Measurements from ENCODE around the gene H1-8.
"Not testable (repeated sequence)": the region's sequence is repeated elsewhere in the genome, so short reads cannot be mapped to it uniquely, and the experiment has no call there.

Gene H1-8

GRCh38 chr3:129534428-129535027 lies 8.4 kb upstream of the H1-8 start:
- DNase-seq = no peak

- DNase-seq = no peak
Measured at GRCh38 chr3:129535075-129535474, 7.9 kb upstream of the H1-8 start.

- DNase-seq = no peak
Measured at GRCh38 chr3:129536374-129536667, 6.7 kb upstream of the H1-8 start.

- no peak for DNase-seq
Measured at GRCh38 chr3:129536804-129537203, 6.2 kb upstream of the H1-8 start.

- no peak for DNase-seq
Measured at GRCh38 chr3:129539206-129539605, 3.8 kb upstream of the H1-8 start.

- no peak for DNase-seq
Measured at GRCh38 chr3:129540776-129541516, 2.0 kb upstream of the H1-8 start.

GRCh38 chr3:129542747-129543146 lies 228 bp upstream of the H1-8 start:
- DNase-seq = no peak

GRCh38 chr3:129543999-129544398 lies 1.0 kb downstream of the H1-8 start:
- DNase-seq = no peak

- not testable (repeated sequence) for DNase-seq
Measured at GRCh38 chr3:129545951-129546350, 3.0 kb downstream of the H1-8 start.

GRCh38 chr3:129547241-129547640 lies 4.3 kb downstream of the H1-8 start:
- no peak for DNase-seq

- no peak for DNase-seq
Measured at GRCh38 chr3:129548104-129548965, 5.4 kb downstream of the H1-8 start.

- DNase-seq = no peak
Measured at GRCh38 chr3:129549006-129549800, 6.2 kb downstream of the H1-8 start.

- DNase-seq = no peak
Measured at GRCh38 chr3:129549805-129550204, 6.8 kb downstream of the H1-8 start.

- no peak for DNase-seq
Measured at GRCh38 chr3:129552287-129553050, 9.5 kb downstream of the H1-8 start.

GRCh38 chr3:129553171-129553570 lies 10.2 kb downstream of the H1-8 start:
- DNase-seq = no peak

- DNase-seq = no peak
Measured at GRCh38 chr3:129553719-129554118, 10.7 kb downstream of the H1-8 start.

GRCh38 chr3:129554356-129555152 lies 11.6 kb downstream of the H1-8 start:
- DNase-seq = no peak

GRCh38 chr3:129555153-129555550 lies 12.2 kb downstream of the H1-8 start:
- no peak for DNase-seq

GRCh38 chr3:129555616-129556357 lies 12.8 kb downstream of the H1-8 start:
- no peak for DNase-seq

GRCh38 chr3:129556358-129556695 lies 13.4 kb downstream of the H1-8 start:
- DNase-seq = no peak

Data from DMS 273 treated with DMSO at 0.1 percent for 48 hours (cell line).